HepG2 (cell line): ENCODE data around the gene MLXIPL. TPM values are rescaled to one million over a fixed set of nuclear protein-coding genes. Genes with fewer than 3 reads are reported as not detected.

Source experiments
- ATM ChIP-seq: fragments of 450-650 bp; IDR thresholded peaks from 2 replicates; pipeline ENCODE4 v1.7.1; 2017; ENCODE audit warnings: mild to moderate bottlenecking, borderline replicate concordance
- FOXP4 ChIP-seq: sonication (generic); formaldehyde crosslinking; IDR thresholded peaks from 2 replicates; pipeline ENCODE4 v1.4.0; 2020; ENCODE audit warnings: missing genetic modification reagents
- GATA4 ChIP-seq: sonication (generic); IDR thresholded peaks from 2 replicates; pipeline ENCODE4 v1.6.1; 2016; ENCODE audit warnings: antibody characterized with exemption, low read depth, borderline replicate concordance
- HNF4G ChIP-seq, 2 experiments: sonication (generic) in 1 of 2; formaldehyde crosslinking in 1 of 2; IDR thresholded peaks; 2 replicates each; pipeline versions ENCODE4 v1.4.0 to v1.6.1; 2011 to 2020; ENCODE audit warnings: borderline replicate concordance in 2 of 2, low read depth in 2 of 2, mild to moderate bottlenecking in 2 of 2, low read length in 1 of 2, missing genetic modification reagents in 1 of 2, moderate library complexity in 1 of 2
- HNRNPLL ChIP-seq: fragments of 200-400 bp; formaldehyde crosslinking; IDR thresholded peaks from 2 replicates; pipeline ENCODE4 v1.6.1; 2017; ENCODE audit warnings: mild to moderate bottlenecking, low read depth, low read length; ENCODE audit not compliant: poor library complexity, severe bottlenecking
- KDM4B ChIP-seq: sonication (generic); formaldehyde crosslinking; IDR thresholded peaks from 2 replicates; pipeline ENCODE4 v1.4.0; 2020; ENCODE audit warnings: missing genetic modification reagents
- MEF2D ChIP-seq: sonication (generic); formaldehyde crosslinking; IDR thresholded peaks from 2 replicates; pipeline ENCODE4 v1.5.1; 2020; ENCODE audit warnings: mild to moderate bottlenecking, missing genetic modification reagents
- MEIS1 ChIP-seq: sonication (generic); formaldehyde crosslinking; IDR thresholded peaks from 2 replicates; pipeline ENCODE4 v1.9.0; 2021; ENCODE audit warnings: mild to moderate bottlenecking, missing genetic modification reagents, moderate library complexity, borderline replicate concordance
- NKX3-1 ChIP-seq: sonication (generic); formaldehyde crosslinking; IDR thresholded peaks from 2 replicates; pipeline ENCODE4 v1.5.0; 2020; ENCODE audit warnings: missing genetic modification reagents
- POGZ ChIP-seq: sonication (generic); formaldehyde crosslinking; IDR thresholded peaks from 2 replicates; pipeline ENCODE4 v1.4.0; 2020; ENCODE audit warnings: mild to moderate bottlenecking, missing genetic modification reagents
- PREB ChIP-seq: sonication (generic); formaldehyde crosslinking; IDR thresholded peaks from 2 replicates; pipeline ENCODE4 v1.4.0; 2020; ENCODE audit warnings: missing genetic modification reagents
- PTBP1 ChIP-seq: fragments of 200-400 bp; formaldehyde crosslinking; IDR thresholded peaks from 2 replicates; pipeline ENCODE4 v1.6.1; 2018; ENCODE audit warnings: low read length, low read depth; ENCODE audit not compliant: poor library complexity, severe bottlenecking
- SMAD9 ChIP-seq: sonication (generic); formaldehyde crosslinking; IDR thresholded peaks from 2 replicates; pipeline ENCODE4 v1.5.1; 2020; ENCODE audit warnings: mild to moderate bottlenecking, missing genetic modification reagents
- SP140L ChIP-seq: sonication (generic); formaldehyde crosslinking; IDR thresholded peaks from 2 replicates; pipeline ENCODE4 v1.4.0; 2020; ENCODE audit warnings: missing genetic modification reagents, borderline replicate concordance
- SPEN ChIP-seq: sonication (generic); formaldehyde crosslinking; IDR thresholded peaks from 2 replicates; pipeline ENCODE4 v1.5.1; 2020; ENCODE audit warnings: low read depth, mild to moderate bottlenecking, missing genetic modification reagents
- TAF15 ChIP-seq: fragments of 200-400 bp; formaldehyde crosslinking; IDR thresholded peaks from one replicate; pipeline ENCODE4 v1.6.1; 2018; ENCODE audit warnings: mild to moderate bottlenecking, low read depth, low read length; ENCODE audit not compliant: poor library complexity, severe bottlenecking
- THAP8 ChIP-seq: sonication (generic); formaldehyde crosslinking; IDR thresholded peaks from 2 replicates; pipeline ENCODE4 v1.5.1; 2020; ENCODE audit warnings: missing genetic modification reagents, mild to moderate bottlenecking, borderline replicate concordance
- TRAFD1 ChIP-seq: sonication (generic); formaldehyde crosslinking; IDR thresholded peaks from 2 replicates; pipeline ENCODE4 v1.5.1; 2020; ENCODE audit warnings: missing genetic modification reagents, mild to moderate bottlenecking, borderline replicate concordance
- WIZ ChIP-seq: sonication (generic); formaldehyde crosslinking; IDR thresholded peaks from 2 replicates; pipeline ENCODE4 v1.5.1; 2020; ENCODE audit warnings: mild to moderate bottlenecking, missing genetic modification reagents
- YEATS2 ChIP-seq: sonication (generic); formaldehyde crosslinking; IDR thresholded peaks from 2 replicates; pipeline ENCODE4 v1.4.0; 2020; ENCODE audit warnings: missing genetic modification reagents, borderline replicate concordance
- ZNF546 ChIP-seq: sonication (generic); formaldehyde crosslinking; conservative IDR thresholded peaks from 2 replicates; pipeline ENCODE4 v1.8.1; 2023; ENCODE audit warnings: mild to moderate bottlenecking, missing genetic modification reagents
- ZNF607 ChIP-seq: sonication (generic); formaldehyde crosslinking; IDR thresholded peaks from 2 replicates; pipeline ENCODE4 v1.5.1; 2020; ENCODE audit warnings: missing genetic modification reagents, mild to moderate bottlenecking, borderline replicate concordance
- ZNF747 ChIP-seq: sonication (generic); formaldehyde crosslinking; IDR thresholded peaks from 2 replicates; pipeline ENCODE4 v1.8.1; 2023; ENCODE audit warnings: missing genetic modification reagents, mild to moderate bottlenecking, borderline replicate concordance
- polyA plus RNA-seq, 8 experiments: library from polyadenylated mRNA; depleted of rRNA in 3 of 8; stranded (reverse) in 7 of 8; unstranded in 1 of 8; fragments of >200 nt; fragmentation: Illumina TruSeq in 4 of 8; extraction: Trizol in 4 of 8; gene quantifications; 2 replicates each; pipeline versions ENCODE4 v1.2.1 to v1.2.3, GENCODE V29; 2011 to 2016; ENCODE audit warnings: low read depth in 4 of 8, missing spikeins in 1 of 8, mixed read lengths in 1 of 8; ENCODE audit not compliant: insufficient read depth in 1 of 8
- total RNA-seq, 5 experiments: library from RNA; depleted of rRNA; stranded (reverse); fragments of >200 nt; fragmentation: Illumina TruSeq; extraction: Trizol; gene quantifications; 2 replicates each; pipeline ENCODE4 v1.2.3, GENCODE V29; 2016; ENCODE audit warnings: low read depth in 1 of 5

Gene MLXIPL
- total and polyA plus RNA-seq, 2 of the 13 experiments (the other 11 are each of a cell fraction or from before 2014, with no cell fraction given): 51.6 to 60.1 TPM

- no peak for TF ChIP-seq TAF15
- no peak for TF ChIP-seq PREB
- no peak for TF ChIP-seq TRAFD1
- TF ChIP-seq ZNF607: 0 out of 2 replicates have a peak, but pooled peaks have one; percentile 45
- TF ChIP-seq SPEN (CRISPR knock-in tag): peak; percentile 79; the same call in 1 of the 2 replicates
- TF ChIP-seq MEF2D (CRISPR knock-in tag): peak; percentile 83; the same call in 1 of the 2 replicates
- peak; percentile 55; the same call in 1 of the 2 replicates for TF ChIP-seq POGZ (CRISPR knock-in tag)
- peak; percentile 20; the same call in 1 of the 2 replicates for TF ChIP-seq YEATS2 (CRISPR knock-in tag)
- TF ChIP-seq HNF4G (IDR thresholded peaks at IDR 0.05; ENCODE audit: borderline replicate concordance, low read depth, low read length): peak; percentile 98
- TF ChIP-seq HNF4G (CRISPR knock-in tag; IDR thresholded peaks at IDR 0.05; ENCODE audit: borderline replicate concordance, low read depth): peak; percentile 98
- no peak for TF ChIP-seq SP140L (CRISPR knock-in tag)
- no peak for TF ChIP-seq SMAD9 (CRISPR knock-in tag)
- peak; percentile 48; the same call in 1 of the 2 replicates for TF ChIP-seq KDM4B (CRISPR knock-in tag)
- TF ChIP-seq HNRNPLL: no peak
- TF ChIP-seq FOXP4 (CRISPR knock-in tag): peak; percentile 99
- TF ChIP-seq THAP8 (CRISPR knock-in tag): no peak
- TF ChIP-seq ZNF747 (CRISPR knock-in tag): peak; percentile 97; the same call in 1 of the 2 replicates
- TF ChIP-seq NKX3-1: peak; percentile 49; the same call in 1 of the 2 replicates
- no peak for TF ChIP-seq ZNF546 (CRISPR knock-in tag)
- TF ChIP-seq ATM: no peak
- TF ChIP-seq WIZ (CRISPR knock-in tag): 0 out of 2 replicates have a peak, but pooled peaks have one; percentile 33
- TF ChIP-seq PTBP1: no peak
- no peak for TF ChIP-seq MEIS1 (CRISPR knock-in tag)
- peak; percentile 98 for TF ChIP-seq GATA4
Observed at GRCh38 chr7:73612598-73613269, 11.6 kb downstream of the MLXIPL start (continued).
